8988T (cell line): Measurements from ENCODE around the gene ZNF695.
"Not testable (repeated sequence)": the region's sequence is repeated elsewhere in the genome, so short reads cannot be mapped to it uniquely, and the experiment has no call there.

ENCODE experiments used
- DNase-seq: peaks from one replicate; pipeline ENCODE4 v3.0.0; 2011

Gene ZNF695

GRCh38 chr1:247007511-247008405, at the start of gene ZNF695:
ZNF695 (minus strand) TSS chr1:247008057; CDS start chr1:247007908, 149 bp downstream.
- DNase-seq: peak; percentile 78

- DNase-seq: no peak
Measured at GRCh38 chr1:247056071-247056470, 48.2 kb upstream of the ZNF695 start.

- DNase-seq: no peak
Measured at GRCh38 chr1:247054992-247055415, 47.1 kb upstream of the ZNF695 start.

- no peak for DNase-seq
Measured at GRCh38 chr1:247047702-247048101, 39.8 kb upstream of the ZNF695 start.

- DNase-seq: no peak
Measured at GRCh38 chr1:247047260-247047659, 39.4 kb upstream of the ZNF695 start.

- no peak for DNase-seq
Measured at GRCh38 chr1:247043406-247043805, 35.5 kb upstream of the ZNF695 start.

GRCh38 chr1:247037511-247038320, 29.9 kb upstream of the ZNF695 start:
- no peak for DNase-seq

GRCh38 chr1:247032306-247032705, 24.4 kb upstream of the ZNF695 start:
- not testable (repeated sequence) for DNase-seq

GRCh38 chr1:247024658-247025057, 16.8 kb upstream of the ZNF695 start:
- not testable (repeated sequence) for DNase-seq

GRCh38 chr1:247013391-247013790, 5.5 kb upstream of the ZNF695 start:
- no peak for DNase-seq

- DNase-seq: no peak
Measured at GRCh38 chr1:247008406-247008799, 546 bp upstream of the ZNF695 start.

GRCh38 chr1:247004081-247004480, 3.8 kb downstream of the ZNF695 start:
- not testable (repeated sequence) for DNase-seq

GRCh38 chr1:246989901-246990300, 18.0 kb downstream of the ZNF695 start:
- no peak for DNase-seq

- no peak for DNase-seq
Measured at GRCh38 chr1:246988316-246988715, 19.5 kb downstream of the ZNF695 start.

GRCh38 chr1:246987083-246987690, 20.7 kb downstream of the ZNF695 start:
- no peak for DNase-seq

GRCh38 chr1:246978785-246979184, 29.1 kb downstream of the ZNF695 start:
- no peak for DNase-seq

- no peak for DNase-seq
Measured at GRCh38 chr1:246978281-246978680, 29.6 kb downstream of the ZNF695 start.

GRCh38 chr1:246971969-246972368, 35.9 kb downstream of the ZNF695 start:
- no peak for DNase-seq

GRCh38 chr1:246971090-246971721, 36.7 kb downstream of the ZNF695 start:
- no peak for DNase-seq

- no peak for DNase-seq
Measured at GRCh38 chr1:246969621-246970020, 38.2 kb downstream of the ZNF695 start.

- DNase-seq: no peak
Measured at GRCh38 chr1:246966502-246966901, 41.4 kb downstream of the ZNF695 start.

GRCh38 chr1:246959944-246960693, 47.7 kb downstream of the ZNF695 start:
- no peak for DNase-seq
